Neural crest cell (in vitro differentiated cells): ENCODE measurements around the gene TMEM259. TPM values are rescaled to one million over a fixed set of nuclear protein-coding genes. Genes with fewer than 3 reads are reported as not detected.

Source experiments
- DNase-seq: peaks from one replicate; pipeline ENCODE4 v3.0.0; 2021; ENCODE audit warnings: low read depth, mixed read lengths, low spot score
- H3K27ac Mint-ChIP-seq: one replicate; pipeline ENCODE4 v1.8.0; 2021; ENCODE audit warnings: mild to moderate bottlenecking, mixed read lengths; ENCODE audit not compliant: unreplicated experiment
- H3K27me3 Mint-ChIP-seq: 2 replicates; pipeline ENCODE4 v1.8.0; 2021; ENCODE audit warnings: low read depth, mild to moderate bottlenecking, mixed read lengths
- H3K36me3 Mint-ChIP-seq: 2 replicates; pipeline ENCODE4 v1.8.0; 2021; ENCODE audit warnings: low read depth, mild to moderate bottlenecking, mixed read lengths
- H3K4me1 Mint-ChIP-seq: 2 replicates; pipeline ENCODE4 v1.8.0; 2021; ENCODE audit warnings: mixed read lengths
- H3K4me3 Mint-ChIP-seq: one replicate; pipeline ENCODE4 v1.8.0; 2021; ENCODE audit warnings: mild to moderate bottlenecking, mixed read lengths
- H3K9me3 Mint-ChIP-seq: 2 replicates; pipeline ENCODE4 v1.8.0; 2021; ENCODE audit warnings: mixed read lengths
- CTCF ChIP-seq: fragments of 200-600 bp; sonication (generic); conservative IDR thresholded peaks from 2 replicates; pipeline ENCODE4 v1.5.0; 2021; ENCODE audit warnings: antibody characterized with exemption, mild to moderate bottlenecking
- total RNA-seq: library from RNA; stranded (reverse); gene quantifications from 2 replicates; pipeline ENCODE4 v1.2.1, GENCODE V29; 2021

TMEM259 gene
- total RNA-seq, 1 donor from 2014 or later = 170 TPM

- H3K4me1 Mint-ChIP-seq = peaks cover 9% of the 10 kb centered on the region
- H3K36me3 Mint-ChIP-seq = peaks cover 13% of the 10 kb centered on the region
- H3K27me3 Mint-ChIP-seq = peaks cover 9% of the 10 kb centered on the region
- no peak overlapping the region for H3K27ac Mint-ChIP-seq
- TF ChIP-seq CTCF = no peak
- H3K9me3 Mint-ChIP-seq = no peaks in the 10 kb centered on the region
- DNase-seq = no peak
- no peak overlapping the region for H3K4me3 Mint-ChIP-seq
Observed at GRCh38 chr19:961866-962620, 58.9 kb downstream of the TMEM259 start.

- H3K36me3 Mint-ChIP-seq = peaks cover 7% of the 10 kb centered on the region
- H3K27ac Mint-ChIP-seq = peak overlapping the region; percentile 19
Observed at GRCh38 chr19:960601-960938, 60.4 kb downstream of the TMEM259 start.

GRCh38 chr19:960020-960419 is 60.9 kb downstream of the TMEM259 start:
- no peak for TF ChIP-seq CTCF
- no peak overlapping the region for H3K4me3 Mint-ChIP-seq
- H3K36me3 Mint-ChIP-seq = peaks cover 3% of the 10 kb centered on the region
- no peak overlapping the region for H3K27ac Mint-ChIP-seq
- H3K9me3 Mint-ChIP-seq = no peaks in the 10 kb centered on the region
- peaks cover 15% of the 10 kb centered on the region for H3K27me3 Mint-ChIP-seq
- DNase-seq = no peak
- H3K4me1 Mint-ChIP-seq = peaks cover 16% of the 10 kb centered on the region

More at GRCh38 chr19:960601-960938, 60.4 kb downstream of the TMEM259 start:
- Mint-ChIP-seq H3K9me3 (no peaks in the 10 kb centered on the region), H3K4me1 (peaks cover 16% of the 10 kb centered on the region), H3K27me3 (peaks cover 15% of the 10 kb centered on the region), H3K4me3 (no peak overlapping the region)
- no peak for TF ChIP-seq CTCF
- DNase-seq = no peak

Other genes with a start within 250 kb of the TMEM259 start
- 674 and 701 TPM in 2 replicates for gene PTBP1, start 223.7 kb downstream of the TMEM259 start, total RNA-seq
- 46.3 and 50.9 TPM in 2 replicates for gene PLPPR3, start 199.2 kb downstream of the TMEM259 start, total RNA-seq
- 0.30 and 0.68 TPM in 2 replicates for gene AZU1, start 193.3 kb downstream of the TMEM259 start, total RNA-seq
- not detected in 2 replicates for gene PRTN3, start 180.1 kb downstream of the TMEM259 start, total RNA-seq
- gene ELANE, start 168.8 kb downstream of the TMEM259 start, total RNA-seq = not detected in 2 replicates
- not detected in 2 replicates for gene CFD, start 161.5 kb downstream of the TMEM259 start, total RNA-seq
- 73.9 and 77.7 TPM in 2 replicates for gene MED16, start 127.9 kb downstream of the TMEM259 start, total RNA-seq
- not detected in 2 replicates for gene RNU6-9, start 127.6 kb downstream of the TMEM259 start, total RNA-seq
- 47.7 and 50.9 TPM in 2 replicates for gene R3HDM4, start 107.9 kb downstream of the TMEM259 start, total RNA-seq
- gene KISS1R, start 103.8 kb downstream of the TMEM259 start, total RNA-seq = 2.2 and 2.4 TPM in 2 replicates
- gene ARID3A, start 95.1 kb downstream of the TMEM259 start, total RNA-seq = 48.4 and 58.9 TPM in 2 replicates
- 65.2 and 67.4 TPM in 2 replicates for gene WDR18, start 36.8 kb downstream of the TMEM259 start, total RNA-seq
- 0.12 TPM in 1 of 2 replicates, not detected in the other for gene GRIN3B, start 20.7 kb downstream of the TMEM259 start, total RNA-seq
- gene RNU6-2, start 399 bp upstream of the TMEM259 start, total RNA-seq = not detected in 2 replicates
- 140 and 141 TPM in 2 replicates for gene CNN2, start 5.5 kb upstream of the TMEM259 start, total RNA-seq
- gene ABCA7, start 19.0 kb upstream of the TMEM259 start, total RNA-seq = 12.8 and 16.3 TPM in 2 replicates
- gene ARHGAP45, start 46.0 kb upstream of the TMEM259 start, total RNA-seq = 1.6 and 1.7 TPM in 2 replicates
- 256 and 257 TPM in 2 replicates for gene POLR2E, start 74.3 kb upstream of the TMEM259 start, total RNA-seq
- gene GPX4, start 82.9 kb upstream of the TMEM259 start, total RNA-seq = 300 and 313 TPM in 2 replicates
- 28.0 and 32.5 TPM in 2 replicates for gene SBNO2, start 153.1 kb upstream of the TMEM259 start, total RNA-seq
- gene STK11, start 184.7 kb upstream of the TMEM259 start, total RNA-seq = 55.8 and 60.2 TPM in 2 replicates
- 26.2 and 27.1 TPM in 2 replicates for gene CBARP, start 216.9 kb upstream of the TMEM259 start, total RNA-seq
- gene ATP5F1D, start 220.6 kb upstream of the TMEM259 start, total RNA-seq = 140 and 141 TPM in 2 replicates
- gene MIDN, start 227.5 kb upstream of the TMEM259 start, total RNA-seq = 177 and 187 TPM in 2 replicates
- gene CIRBP, start 248.2 kb upstream of the TMEM259 start, total RNA-seq = 414 and 421 TPM in 2 replicates